HepG2 (cell line): ENCODE results near the gene IFT172. TPM values are rescaled to one million over a fixed set of nuclear protein-coding genes. Genes with fewer than 3 reads are reported as not detected.

Experiments
- ATAC-seq: fragments of 200-7000 bp; cut with Tn5 transposase; 3 replicates; pipeline ENCODE4 v1.9.1; 2020; ENCODE audit warnings: mild to moderate bottlenecking, moderate library complexity
- BruUV-seq: library from RNA; stranded (reverse); fragments of 400-500 nt; replicated peaks from 2 replicates; lab custom pipeline; 2021; lab: Mats Ljungman, UMichigan
- CTCF ChIA-PET: fragments of 300-600 bp; formaldehyde crosslinking; extraction: SDS; loops from one replicate; lab custom pipeline; 2021; ENCODE audit warnings: low total read pairs, inconsistent platforms, low intra/inter-chr PET ratio; lab: Yijun Ruan, JAX
- POLR2A ChIA-PET: fragments of 350-600 bp; sonication (Branson Sonifier 250); formaldehyde crosslinking; loops from one replicate; lab custom pipeline; 2020; ENCODE audit warnings: antibody characterized with exemption, inconsistent platforms; lab: Yijun Ruan, JAX
- DNase-seq: peaks from one replicate; pipeline ENCODE4 v3.0.0-alpha.2; 2015; ENCODE audit warnings: low spot score
- FAIRE-seq: peaks from 3 replicates; lab custom pipeline; 2011; peaks lifted over from hg19 to GRCh38; lab: Jason Lieb, UNC
- H2AFZ ChIP-seq: one replicate; pipeline ENCODE4 v1.6.1; 2011; ENCODE audit warnings: low read length, inconsistent platforms
- H3K27ac ChIP-seq: fragments of 300-600 bp; 3 replicates; pipeline ENCODE4 v1.8.0; 2011; ENCODE audit warnings: mixed run types, mild to moderate bottlenecking, mixed read lengths, low read length, inconsistent platforms; ENCODE audit not compliant: insufficient read depth; ENCODE audit errors: extremely low read length
- H3K27me3 ChIP-seq, 2 experiments: fragments of 200-600 bp in 1 of 2; 2 replicates in 1 of 2; 3 replicates in 1 of 2; pipeline versions ENCODE4 v1.6.0 to v1.8.0; 2011; ENCODE audit warnings: low read length in 2 of 2, mild to moderate bottlenecking in 2 of 2, moderate library complexity in 2 of 2, inconsistent platforms in 1 of 2; ENCODE audit not compliant: insufficient read depth in 2 of 2, control insufficient read depth in 1 of 2
- H3K36me3 ChIP-seq, 2 experiments: fragments of 200-600 bp in 1 of 2; replicated peaks in 1 of 2; 2 replicates in 1 of 2; 3 replicates in 1 of 2; pipeline versions ENCODE4 v1.5.1 to v1.8.0; 2011; ENCODE audit warnings: low read length in 2 of 2, inconsistent platforms in 1 of 2; ENCODE audit not compliant: insufficient read depth in 2 of 2, control insufficient read depth in 1 of 2
- H3K4me1 ChIP-seq: 2 replicates; pipeline ENCODE4 v1.5.1; 2012; ENCODE audit warnings: low read length, inconsistent platforms; ENCODE audit not compliant: insufficient read depth
- H3K4me2 ChIP-seq: 2 replicates; pipeline ENCODE4 v1.6.0; 2011; ENCODE audit warnings: low read depth, low read length, inconsistent platforms
- H3K4me3 ChIP-seq, 3 experiments: fragments of 200-600 bp in 1 of 3; sonication (generic), shearing (Covaris generic) in 1 of 3; replicated peaks in 1 of 3; 2 replicates each; pipeline ENCODE4 v1.5.1; 2011 to 2016; ENCODE audit warnings: low read length in 3 of 3, inconsistent platforms in 2 of 3, low read depth in 2 of 3, mild to moderate bottlenecking in 2 of 3, control low read depth in 1 of 3, mixed read lengths in 1 of 3; ENCODE audit not compliant: insufficient read depth in 1 of 3
- H3K79me2 ChIP-seq: one replicate; pipeline ENCODE4 v1.6.1; 2011; ENCODE audit warnings: low read length, inconsistent platforms; ENCODE audit not compliant: insufficient read depth
- H3K9ac ChIP-seq: 2 replicates; pipeline ENCODE4 v1.6.0; 2011; ENCODE audit warnings: mild to moderate bottlenecking, low read depth, low read length, inconsistent platforms; ENCODE audit not compliant: insufficient read depth
- H3K9me3 ChIP-seq: 2 replicates; pipeline ENCODE4 v1.5.1; 2012; ENCODE audit warnings: mild to moderate bottlenecking, low read length
- H4K20me1 ChIP-seq: 2 replicates; pipeline ENCODE4 v1.6.0; 2011; ENCODE audit warnings: inconsistent platforms, mild to moderate bottlenecking, low read length, moderate library complexity; ENCODE audit not compliant: insufficient read depth
- ARNT2 ChIP-seq: sonication (generic); formaldehyde crosslinking; IDR thresholded peaks from 2 replicates; pipeline ENCODE4 v1.8.0; 2022; ENCODE audit warnings: mild to moderate bottlenecking, low read depth, missing genetic modification reagents, moderate library complexity
- ATF7 ChIP-seq, 2 experiments: fragments of 450-650 bp in 1 of 2; sonication (generic) in 1 of 2; formaldehyde crosslinking in 1 of 2; IDR thresholded peaks; 2 replicates each; pipeline versions ENCODE4 v1.4.0 to v1.6.1; 2016 to 2020; ENCODE audit warnings: antibody characterized with exemption in 1 of 2, mild to moderate bottlenecking in 1 of 2, missing genetic modification reagents in 1 of 2
- CREB1 ChIP-seq, 2 experiments: fragments of 450-650 bp in 1 of 2; IDR thresholded peaks; 2 replicates each; pipeline ENCODE4 v1.6.1; 2016 to 2017; ENCODE audit warnings: control low read depth in 1 of 2, mild to moderate bottlenecking in 1 of 2, missing compliant biosample characterization in 1 of 2, missing genetic modification characterization in 1 of 2
- HNF4A ChIP-seq: sonication (generic); formaldehyde crosslinking; IDR thresholded peaks from 2 replicates; pipeline ENCODE4 v1.4.0; 2020; ENCODE audit warnings: missing genetic modification reagents
- MTA1 ChIP-seq: sonication (generic); formaldehyde crosslinking; IDR thresholded peaks from 2 replicates; pipeline ENCODE4 v1.4.0; 2020; ENCODE audit warnings: missing genetic modification reagents, mild to moderate bottlenecking, borderline replicate concordance
- NR2F6 ChIP-seq, 2 experiments: IDR thresholded peaks; 2 replicates each; pipeline ENCODE4 v1.6.1; 2016; ENCODE audit warnings: antibody characterized with exemption in 1 of 2, mild to moderate bottlenecking in 1 of 2
- REL ChIP-seq: sonication (generic); formaldehyde crosslinking; conservative IDR thresholded peaks from 2 replicates; pipeline ENCODE4 v1.8.0; 2022; ENCODE audit warnings: mild to moderate bottlenecking, missing genetic modification reagents, moderate library complexity
- RFX5 ChIP-seq: IDR thresholded peaks from 2 replicates; pipeline ENCODE4 v1.6.1; 2011; ENCODE audit warnings: low read depth, low read length, improper control_type of control experiment
- SMARCC2 ChIP-seq: fragments of 450-650 bp; IDR thresholded peaks from 2 replicates; pipeline ENCODE4 v1.6.1; 2017; ENCODE audit warnings: antibody characterized with exemption, mild to moderate bottlenecking
- SMC3 ChIP-seq: IDR thresholded peaks from 2 replicates; pipeline ENCODE4 v1.6.1; 2011; ENCODE audit warnings: low read length, improper control_type of control experiment
- SP1 ChIP-seq, 2 experiments: fragments of 450-650 bp in 1 of 2; sonication (generic) in 1 of 2; formaldehyde crosslinking in 1 of 2; IDR thresholded peaks; 2 replicates each; pipeline versions ENCODE4 v1.4.0 to v1.6.1; 2016 to 2020; ENCODE audit warnings: missing genetic modification reagents in 1 of 2
- ZNF235 ChIP-seq: sonication (generic); formaldehyde crosslinking; IDR thresholded peaks from 2 replicates; pipeline ENCODE4 v1.8.1; 2023; ENCODE audit warnings: mild to moderate bottlenecking, missing genetic modification reagents, borderline replicate concordance
- WGBS: methylation state at CpG from one replicate; pipeline ENCODE4 v1.1.6; 2017; ENCODE audit warnings: low lambda C conversion rate; 5-methylcytosine and 5-hydroxymethylcytosine counted together
- in situ Hi-C: cut with HindIII; loops from 2 replicates; pipeline ENCODE4 v1.10.0; 2017; ENCODE audit warnings: low pct_unique_long_range_greater_than_20kb; ENCODE audit not compliant: extremely low pct_ligation_motif_present
- intact Hi-C: fragments of 100-400 bp; cut with micrococcal nuclease; formaldehyde crosslinking; loops from one replicate; pipeline ENCODE4 v1.10.0; 2022; ENCODE audit not compliant: unreplicated experiment
- polyA plus RNA-seq, 8 experiments: library from polyadenylated mRNA; depleted of rRNA in 3 of 8; stranded (reverse) in 7 of 8; unstranded in 1 of 8; fragments of >200 nt; fragmentation: Illumina TruSeq in 4 of 8; extraction: Trizol in 4 of 8; gene quantifications; 2 replicates each; pipeline versions ENCODE4 v1.2.1 to v1.2.3, GENCODE V29; 2011 to 2016; ENCODE audit warnings: low read depth in 4 of 8, missing spikeins in 1 of 8, mixed read lengths in 1 of 8; ENCODE audit not compliant: insufficient read depth in 1 of 8
- total RNA-seq, 5 experiments: library from RNA; depleted of rRNA; stranded (reverse); fragments of >200 nt; fragmentation: Illumina TruSeq; extraction: Trizol; gene quantifications; 2 replicates each; pipeline ENCODE4 v1.2.3, GENCODE V29; 2016; ENCODE audit warnings: low read depth in 1 of 5
- TF ChIP-seq, protein P1 (sequence below): sonication (generic); formaldehyde crosslinking; IDR thresholded peaks from 2 replicates; pipeline ENCODE4 v1.4.0; 2020; ENCODE audit warnings: missing genetic modification reagents
- TF ChIP-seq, protein P2 (sequence below): sonication (generic); formaldehyde crosslinking; IDR thresholded peaks from 2 replicates; pipeline ENCODE4 v1.4.0; 2020; ENCODE audit warnings: missing genetic modification reagents
- TF ChIP-seq, protein P3 (sequence below): sonication (generic); formaldehyde crosslinking; IDR thresholded peaks from 2 replicates; pipeline ENCODE4 v1.8.0; 2022; ENCODE audit warnings: mild to moderate bottlenecking, missing genetic modification reagents

Gene IFT172
- total and polyA plus RNA-seq, 2 of the 13 experiments (the other 11 are each of a cell fraction or from before 2014, with no cell fraction given), result 21.6 to 35.7 TPM

DNA sequence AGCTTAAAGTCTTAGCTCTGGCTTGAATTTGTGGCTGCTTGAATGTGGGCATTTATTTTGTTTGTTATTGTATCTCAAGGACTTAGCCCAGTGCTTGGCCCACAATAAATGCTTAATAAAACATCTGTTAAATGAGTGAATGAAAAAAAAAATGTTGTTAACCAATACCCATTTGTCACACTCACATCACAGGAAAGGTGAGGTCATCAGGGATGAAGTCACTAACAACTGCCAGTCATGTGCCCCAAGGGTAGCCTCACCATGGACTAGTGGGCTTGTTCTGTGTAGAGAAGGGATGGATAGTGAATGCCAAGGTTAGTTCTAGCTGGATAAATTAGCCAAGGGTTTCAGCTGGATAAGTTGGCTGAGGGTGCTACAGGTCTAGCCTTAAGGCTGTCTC is 58.1 kb downstream of the IFT172 start:
- no peak for FAIRE-seq
- Histone ChIP-seq H3K9me3 (no peaks in the 10 kb centered on the region), H3K27me3 (no peaks in the 10 kb centered on the region; a peak in 1 of 5 replicates), H3K4me1 (peaks cover 40% of the 10 kb centered on the region), H3K36me3 (peaks cover 28 to 38% of the 10 kb centered on the region in 2 experiments), H3K9ac (no peak overlapping the region), H3K4me3 (no peak overlapping the region), H2AFZ (no peak overlapping the region), H3K27ac (no peak overlapping the region), H3K4me2 (no peak overlapping the region), H3K79me2 (peaks cover 43% of the 10 kb centered on the region), H4K20me1 (peaks cover 29% of the 10 kb centered on the region)
- DNase-seq, result peak; percentile 40
- ATAC-seq, result no peak
- intact Hi-C loops (no loop called here), in situ Hi-C loops (no loop called here)
- peak; percentile 75 for TF ChIP-seq ATF7 (IDR thresholded peaks at IDR 0.05)
- no peak for TF ChIP-seq ATF7 (CRISPR knock-in tag; IDR thresholded peaks at IDR 0.05)
- TF ChIP-seq, protein P1, sequence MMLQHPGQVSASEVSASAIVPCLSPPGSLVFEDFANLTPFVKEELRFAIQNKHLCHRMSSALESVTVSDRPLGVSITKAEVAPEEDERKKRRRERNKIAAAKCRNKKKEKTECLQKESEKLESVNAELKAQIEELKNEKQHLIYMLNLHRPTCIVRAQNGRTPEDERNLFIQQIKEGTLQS (CRISPR knock-in tag), result 0 out of 2 replicates have a peak, but pooled peaks have one; percentile 11
- peak; percentile 51; the same call in 1 of the 2 replicates for TF ChIP-seq CREB1 (IDR thresholded peaks at IDR 0.05)
- no peak for TF ChIP-seq CREB1 (CRISPR knock-in tag; IDR thresholded peaks at IDR 0.05)
- no peak for TF ChIP-seq HNF4A (CRISPR knock-in tag)
- no peak for TF ChIP-seq SMARCC2
- no peak for TF ChIP-seq RFX5
- BruUV-seq, result TSS peak; percentile 7
- ChIA-PET POLR2A (interaction anchor here (1.0 to 5.3 kb wide), 4 partner anchors 10 to 74 kb away, joined by 3 to 133 read pairs (median 8); partner anchors contain the start of genes GTF3C2 and PPM1G), CTCF (interaction anchor here (4.8 kb wide), 1 partner anchor 23 kb away, joined by 29 read pairs; the partner anchor contains the start of gene PPM1G)

DNA sequence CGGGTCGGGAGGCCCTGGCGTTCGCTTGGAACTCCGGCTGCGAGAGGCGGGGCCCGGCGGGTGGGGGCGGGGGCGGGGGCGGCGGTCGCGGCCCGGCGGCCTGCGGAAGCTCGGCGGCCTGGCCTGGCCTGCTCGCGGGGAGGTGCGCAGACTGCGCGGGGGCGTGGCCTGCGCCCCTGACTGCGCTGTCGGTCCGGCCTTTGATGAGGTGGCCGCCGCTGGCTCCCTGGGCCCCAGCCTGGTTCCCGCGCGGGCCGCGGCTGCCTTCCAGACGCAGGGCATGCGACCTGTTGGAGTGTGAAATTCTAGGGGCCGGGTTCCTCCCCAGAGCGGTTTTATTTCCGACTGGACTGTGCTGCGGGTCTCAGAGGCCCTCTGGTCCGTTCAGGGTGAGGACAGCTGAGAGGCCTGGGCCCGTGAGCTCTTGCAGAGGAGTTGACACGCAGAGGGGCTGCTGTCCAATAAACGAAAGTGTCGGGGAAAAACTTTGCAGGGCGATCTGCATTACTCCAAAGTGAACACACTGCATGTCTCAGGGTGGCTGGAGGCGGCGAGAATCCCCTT is 60.5 kb downstream of the IFT172 start:
- H3K27ac ChIP-seq, result peak overlapping the region; percentile 99
- intact Hi-C loops (loop anchor here (1.0 kb wide), 3 partner anchors 20 to 60 kb away; partner anchors contain the start of genes EIF2B4, IFT172, PPM1G and SNX17), in situ Hi-C loops (no loop called here)
- DNase-seq (peak; percentile 83), ATAC-seq (peak; percentile 88), FAIRE-seq (no peak)
- H3K9ac ChIP-seq, result peak overlapping the region; percentile 100
- peaks cover 9 to 14% of the 10 kb centered on the region in 2 experiments for H3K36me3 ChIP-seq
- H3K4me3 ChIP-seq, result peak overlapping the region; percentile 86 to 100 (median 100)
- no peaks in the 10 kb centered on the region; a peak in 1 of 5 replicates for H3K27me3 ChIP-seq
- H3K4me1 ChIP-seq, result peaks cover 57% of the 10 kb centered on the region
- peaks cover 43% of the 10 kb centered on the region for H3K79me2 ChIP-seq
- ChIA-PET POLR2A (interaction anchor here (0.8 to 5.3 kb wide), 24 partner anchors 10 to 378 kb away, joined by 3 to 133 read pairs (median 7); partner anchors contain the start of genes AGBL5, CCDC121, EIF2B4 and GPN1), CTCF (interaction anchor here (4.8 kb wide), 1 partner anchor 21 kb away, joined by 29 read pairs; the partner anchor contains the start of gene PPM1G)
- H4K20me1 ChIP-seq, result peaks cover 29% of the 10 kb centered on the region
- H3K9me3 ChIP-seq, result no peaks in the 10 kb centered on the region
- no peak overlapping the region for H2AFZ ChIP-seq
- 0% methylated on average over 14 of the region's 51 CpGs for WGBS
- BruUV-seq, result no TSS peak
- peak overlapping the region; percentile 89 for H3K4me2 ChIP-seq
- TF ChIP-seq MTA1 (CRISPR knock-in tag), result peak; percentile 56; the same call in 1 of the 2 replicates
- TF ChIP-seq, protein P2, sequence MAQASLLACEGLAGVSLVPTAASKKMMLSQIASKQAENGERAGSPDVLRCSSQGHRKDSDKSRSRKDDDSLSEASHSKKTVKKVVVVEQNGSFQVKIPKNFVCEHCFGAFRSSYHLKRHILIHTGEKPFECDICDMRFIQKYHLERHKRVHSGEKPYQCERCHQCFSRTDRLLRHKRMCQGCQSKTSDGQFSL (CRISPR knock-in tag), result 0 out of 2 replicates have a peak, but pooled peaks have one; percentile 20
- no peak for TF ChIP-seq ARNT2 (CRISPR knock-in tag)
- TF ChIP-seq SP1 (IDR thresholded peaks at IDR 0.05), result no peak
- TF ChIP-seq SP1 (CRISPR knock-in tag; IDR thresholded peaks at IDR 0.05), result peak; percentile 83
- no peak for TF ChIP-seq NR2F6 (IDR thresholded peaks at IDR 0.05)
- peak; percentile 48 for TF ChIP-seq NR2F6 (CRISPR knock-in tag; IDR thresholded peaks at IDR 0.05)
- no peak for TF ChIP-seq SMC3
- no peak for TF ChIP-seq REL (CRISPR knock-in tag)
- TF ChIP-seq ZNF235 (CRISPR knock-in tag), result 0 out of 2 replicates have a peak, but pooled peaks have one; percentile 55
- TF ChIP-seq, protein P3, sequence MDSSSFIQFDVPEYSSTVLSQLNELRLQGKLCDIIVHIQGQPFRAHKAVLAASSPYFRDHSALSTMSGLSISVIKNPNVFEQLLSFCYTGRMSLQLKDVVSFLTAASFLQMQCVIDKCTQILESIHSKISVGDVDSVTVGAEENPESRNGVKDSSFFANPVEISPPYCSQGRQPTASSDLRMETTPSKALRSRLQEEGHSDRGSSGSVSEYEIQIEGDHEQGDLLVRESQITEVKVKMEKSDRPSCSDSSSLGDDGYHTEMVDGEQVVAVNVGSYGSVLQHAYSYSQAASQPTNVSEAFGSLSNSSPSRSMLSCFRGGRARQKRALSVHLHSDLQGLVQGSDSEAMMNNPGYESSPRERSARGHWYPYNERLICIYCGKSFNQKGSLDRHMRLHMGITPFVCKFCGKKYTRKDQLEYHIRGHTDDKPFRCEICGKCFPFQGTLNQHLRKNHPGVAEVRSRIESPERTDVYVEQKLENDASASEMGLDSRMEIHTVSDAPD, result no peak
